Caki2 (cell line): ENCODE data around the gene MLLT11. TPM values are rescaled to one million over a fixed set of nuclear protein-coding genes. Genes with fewer than 3 reads are reported as not detected.

ENCODE experiments used
- DNase-seq: peaks from one replicate; pipeline ENCODE4 v3.0.0-alpha.2; 2015; ENCODE audit warnings: low read depth
- in situ Hi-C: cut with HindIII; loops from 2 replicates; pipeline ENCODE4 v1.10.0; 2016; ENCODE audit warnings: low sequenced_read_pairs, low pct_unique_long_range_greater_than_20kb, mixed read lengths
- total RNA-seq: library from RNA; depleted of rRNA; stranded (reverse); fragments of >200 nt; shearing (Covaris generic); gene quantifications from 2 replicates; pipeline ENCODE4 v1.2.3, GENCODE V29; 2014; ENCODE audit warnings: low replicate concordance; rRNA removed

Gene MLLT11, protein sequence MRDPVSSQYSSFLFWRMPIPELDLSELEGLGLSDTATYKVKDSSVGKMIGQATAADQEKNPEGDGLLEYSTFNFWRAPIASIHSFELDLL
- 19.9 and 28.8 TPM in 2 replicates for total RNA-seq

DNA sequence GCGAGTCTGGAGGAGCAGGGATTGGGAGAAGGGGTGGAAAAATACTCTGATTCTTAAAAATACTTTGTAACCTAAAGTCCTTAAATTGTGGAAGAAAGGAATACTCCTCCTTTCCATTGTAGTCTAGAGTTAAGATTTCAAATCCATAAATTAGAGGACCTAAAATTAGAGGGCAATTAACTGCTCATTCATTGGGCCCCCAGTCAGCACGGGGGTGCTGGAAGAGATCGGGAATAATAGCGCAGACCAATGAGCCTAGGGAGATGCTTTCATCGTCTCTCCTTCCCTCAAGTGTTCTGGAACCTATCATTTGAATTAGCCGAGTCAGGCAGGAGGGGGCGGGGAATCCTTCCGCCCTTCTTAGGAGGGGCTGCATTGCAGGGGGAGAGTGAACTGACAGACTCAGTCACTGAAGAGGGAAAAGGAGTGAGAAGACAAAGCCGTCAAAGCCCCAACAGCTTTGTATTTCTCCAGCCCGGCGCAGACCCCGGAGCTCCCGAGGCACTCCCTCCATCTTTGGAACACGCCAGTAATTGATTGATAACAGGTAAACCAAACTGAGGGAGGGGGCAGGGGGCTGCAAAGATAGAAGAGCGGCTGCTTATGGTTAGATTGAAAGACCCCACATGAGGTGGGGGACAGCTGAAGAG lies at the start of gene MLLT11:
Gene MLLT11 (plus strand): TSS at position 391 of the 650 bp plus-strand sequence. CDS start 6,828 bp downstream, outside the sequence.
- in situ Hi-C loops, result no loop called here
- DNase-seq, result peak; percentile 87

DNA sequence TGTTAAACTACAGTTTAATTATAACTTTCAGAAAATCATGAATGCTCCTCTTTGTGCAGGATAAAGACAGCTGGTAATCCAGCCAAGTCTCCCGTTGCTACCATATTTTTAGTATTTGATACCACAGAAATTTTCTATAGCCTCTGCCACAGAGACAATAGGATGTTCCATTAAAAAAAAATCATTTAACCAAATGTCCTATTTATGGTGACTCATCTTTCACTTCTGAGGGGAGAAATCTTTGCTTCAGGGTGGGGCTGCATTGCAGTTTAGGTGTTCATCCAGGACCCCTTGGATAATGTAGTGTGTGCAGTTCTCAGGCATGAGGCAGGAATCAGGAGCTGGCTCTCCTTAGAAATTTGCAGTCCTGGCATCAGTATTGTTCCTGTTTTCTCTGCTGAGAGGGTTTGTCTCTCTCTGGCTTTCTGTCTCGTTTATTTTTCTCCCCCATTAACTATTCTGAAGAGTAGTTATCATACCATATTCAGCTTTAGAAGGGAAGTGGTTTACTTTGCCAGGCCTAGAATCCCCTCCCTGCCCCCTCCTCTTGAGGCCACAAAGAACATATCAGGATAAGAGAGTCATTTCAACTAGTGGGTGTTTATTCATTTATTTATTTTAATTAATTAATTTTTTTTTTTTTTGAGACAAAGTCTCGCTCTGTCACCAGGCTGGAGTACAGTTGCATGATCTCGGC lies 48.9 kb upstream of the MLLT11 start:
- in situ Hi-C loops, result no loop called here
- DNase-seq, result no peak

DNA sequence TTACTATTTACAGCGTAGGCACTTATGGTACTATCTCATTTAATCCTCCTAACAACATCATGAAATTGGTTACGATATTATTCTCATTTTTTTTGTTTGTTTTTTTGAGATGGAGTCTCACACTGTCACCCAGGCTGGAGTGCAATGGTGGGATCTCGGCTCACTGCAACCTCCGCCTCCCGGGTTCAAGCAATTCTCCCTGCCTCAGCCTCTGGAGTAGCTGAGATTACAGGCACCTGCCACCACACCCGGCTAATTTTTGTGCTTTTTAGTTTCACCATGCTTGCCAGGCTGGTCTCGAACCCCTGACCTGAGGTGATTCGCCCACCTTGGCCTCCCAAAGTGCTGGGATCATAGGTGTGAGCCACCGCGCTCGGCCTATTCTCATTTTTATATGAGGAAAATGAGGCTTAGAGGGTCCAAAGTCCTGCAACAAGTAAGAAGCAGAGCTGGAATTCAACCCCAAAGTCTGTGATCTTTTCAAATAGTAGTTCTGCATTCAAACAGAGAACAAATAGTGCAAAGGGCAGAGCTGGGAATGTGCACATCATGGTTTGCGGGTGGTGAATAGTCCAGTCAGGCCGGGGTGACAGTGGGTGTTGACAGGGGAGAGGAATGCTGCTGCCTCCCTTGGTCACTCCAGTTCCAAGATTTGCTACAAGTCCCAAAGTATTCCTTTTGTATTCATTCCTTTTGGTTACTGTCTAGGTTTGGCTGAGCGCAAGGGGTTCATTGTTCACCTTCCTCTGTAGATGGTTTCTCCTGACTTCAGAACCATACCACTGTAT lies 47.3 kb upstream of the MLLT11 start:
- in situ Hi-C loops, result no loop called here
- peak; percentile 41 for DNase-seq

DNA sequence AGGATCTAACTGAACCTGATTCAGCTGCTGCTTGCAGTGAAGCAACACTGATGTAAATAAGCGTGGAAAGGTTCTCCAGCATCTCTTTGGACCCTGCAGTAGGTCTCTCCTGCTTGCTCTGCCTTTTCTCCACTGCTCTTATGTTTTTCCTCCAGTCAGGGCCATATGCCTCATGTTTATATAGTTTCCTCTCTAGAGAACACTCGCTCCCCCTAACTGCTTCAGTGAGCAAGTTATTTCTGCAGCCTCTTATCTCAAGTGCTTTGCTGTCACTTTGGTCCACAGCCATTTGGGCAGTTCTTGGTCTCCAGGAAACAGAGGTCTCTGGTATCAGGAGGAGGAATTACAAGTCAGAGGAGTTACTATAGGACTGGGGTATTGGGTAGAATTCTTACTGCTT lies 46.7 kb upstream of the MLLT11 start:
- DNase-seq, result peak; percentile 79
- in situ Hi-C loops, result no loop called here

DNA sequence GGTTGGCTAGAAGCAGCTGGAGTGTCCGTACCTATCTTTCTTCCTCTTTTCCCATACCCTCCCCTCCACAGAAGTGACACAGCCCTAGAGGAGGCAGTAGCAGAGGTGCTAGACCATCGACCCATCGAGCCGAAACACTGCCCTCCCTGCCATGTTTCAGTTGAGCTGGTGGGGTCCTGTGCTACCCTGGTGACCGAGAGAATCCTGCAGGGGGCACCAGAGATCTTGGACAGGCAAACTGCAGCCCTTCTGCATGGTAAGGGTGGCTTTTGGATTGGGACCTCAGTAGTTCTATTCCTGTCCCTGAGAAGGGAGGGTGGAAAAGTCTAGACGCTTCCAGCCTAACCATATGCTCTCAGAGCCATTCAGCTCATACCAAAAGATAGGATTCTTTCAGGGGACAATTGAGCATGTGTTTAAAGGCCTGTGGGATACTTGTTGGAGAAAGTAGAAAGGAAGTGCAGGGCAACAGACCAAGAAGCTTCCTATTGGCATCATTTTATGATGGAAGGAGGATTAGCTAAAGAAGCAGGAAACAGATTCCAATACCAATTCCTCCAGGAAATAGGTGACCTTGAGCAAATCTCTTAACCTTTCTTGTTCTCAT lies 35.6 kb upstream of the MLLT11 start:
- in situ Hi-C loops, result no loop called here
- peak; percentile 60 for DNase-seq

DNA sequence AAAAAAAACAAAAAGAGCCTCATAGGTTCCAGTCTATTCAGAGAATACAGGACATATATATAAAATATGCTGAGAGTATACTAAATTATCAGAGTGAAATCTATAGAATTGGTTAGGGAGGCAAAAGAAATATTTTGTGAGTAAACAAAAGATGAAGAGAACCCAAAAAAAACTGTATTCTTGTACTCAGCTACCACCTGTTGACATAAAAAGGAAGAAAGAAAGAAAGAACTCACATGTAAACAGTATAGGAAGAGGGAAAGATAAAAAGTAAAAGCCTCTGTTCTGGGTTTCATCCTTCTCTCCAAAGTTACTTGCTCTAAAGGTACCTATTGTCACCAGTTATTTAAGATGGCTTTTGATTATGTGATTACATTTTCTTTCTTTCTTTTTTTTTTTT lies 33.7 kb upstream of the MLLT11 start:
- no peak for DNase-seq
- in situ Hi-C loops, result no loop called here

DNA sequence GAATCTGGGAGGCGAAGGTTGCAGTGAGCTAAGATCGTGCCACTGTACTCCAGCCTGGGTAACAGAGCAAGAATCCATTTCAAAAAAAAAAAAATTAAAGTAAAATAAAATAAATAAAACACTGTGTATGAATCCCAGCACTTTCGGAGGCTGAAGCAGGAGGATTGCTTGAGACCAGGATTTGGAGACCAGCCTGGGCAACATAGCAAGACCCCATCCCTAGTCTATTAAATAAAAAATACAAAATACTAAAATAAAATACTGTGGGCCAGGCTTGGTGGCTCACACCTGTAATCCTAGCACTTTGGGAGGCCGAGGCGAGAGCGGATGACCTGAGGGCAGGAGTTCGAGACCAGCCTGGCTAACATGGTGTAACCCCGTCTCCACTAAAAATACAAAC lies 28.0 kb upstream of the MLLT11 start:
- no peak for DNase-seq
- in situ Hi-C loops, result no loop called here

DNA sequence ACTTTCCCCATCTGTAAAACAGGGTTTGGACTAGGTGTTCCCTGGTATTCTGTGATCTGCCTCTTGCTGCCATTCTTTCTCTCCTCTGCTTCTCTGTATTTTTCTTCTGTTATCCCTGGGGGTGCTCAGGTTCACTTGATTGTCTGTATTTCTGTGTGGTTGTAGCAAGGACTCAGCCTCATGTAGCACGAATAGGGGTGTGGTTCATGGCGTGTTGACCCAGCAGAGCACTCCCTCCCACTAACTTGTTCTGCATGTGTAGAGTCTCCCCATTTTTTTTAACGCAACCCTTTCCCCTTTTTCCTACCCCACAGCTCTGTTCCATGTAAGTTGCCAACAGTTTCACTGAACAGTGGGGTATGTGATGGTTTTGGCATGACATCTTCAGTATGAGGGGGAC lies 25.0 kb upstream of the MLLT11 start:
- in situ Hi-C loops, result no loop called here
- DNase-seq, result no peak

DNA sequence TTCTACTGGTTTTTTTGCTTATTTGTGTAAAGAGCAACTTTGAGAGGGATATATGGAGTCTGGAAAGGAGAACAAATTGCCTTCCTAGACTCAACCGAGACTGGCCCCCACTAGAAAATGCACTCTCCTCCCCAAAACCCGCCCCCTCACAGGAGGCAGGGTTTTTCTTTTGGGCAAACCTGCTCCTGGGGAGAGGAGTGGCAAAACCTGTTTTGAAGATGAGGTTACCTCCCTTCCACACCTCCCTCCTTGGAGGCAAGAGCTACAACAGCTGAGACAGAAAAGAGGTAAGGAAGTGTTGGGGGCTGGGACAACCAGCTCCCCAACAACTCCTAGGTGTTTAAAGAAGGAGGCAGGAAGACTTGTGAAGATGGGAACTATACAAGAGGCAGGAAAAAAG lies 23.8 kb upstream of the MLLT11 start, which contains the start of gene BNIPL:
Gene BNIPL (plus strand): TSS at position 231 of the 400 bp plus-strand sequence. CDS start 140 bp downstream, at position 371.
- no peak for DNase-seq
- in situ Hi-C loops, result no loop called here

DNA sequence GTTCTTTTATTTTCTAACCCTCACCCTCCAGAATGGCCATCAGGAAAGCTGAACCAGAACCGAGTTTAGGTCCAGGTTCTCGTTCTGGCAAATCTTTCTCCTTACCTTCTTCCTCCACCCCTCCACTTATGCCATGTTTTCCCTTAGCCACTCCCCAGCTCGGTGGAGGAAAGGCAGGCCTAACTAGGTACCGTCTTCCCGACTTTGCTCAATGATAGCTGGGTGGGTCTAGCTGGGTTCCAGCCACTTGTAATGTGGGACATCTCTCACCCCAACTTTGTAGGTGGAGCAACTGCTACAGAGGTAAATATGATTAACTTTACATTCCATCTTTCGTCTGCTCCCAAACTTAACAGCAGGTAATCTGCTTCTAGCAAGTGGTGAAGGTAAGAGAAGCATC lies 23.2 kb upstream of the MLLT11 start:
- DNase-seq, result no peak
- in situ Hi-C loops, result no loop called here

DNA sequence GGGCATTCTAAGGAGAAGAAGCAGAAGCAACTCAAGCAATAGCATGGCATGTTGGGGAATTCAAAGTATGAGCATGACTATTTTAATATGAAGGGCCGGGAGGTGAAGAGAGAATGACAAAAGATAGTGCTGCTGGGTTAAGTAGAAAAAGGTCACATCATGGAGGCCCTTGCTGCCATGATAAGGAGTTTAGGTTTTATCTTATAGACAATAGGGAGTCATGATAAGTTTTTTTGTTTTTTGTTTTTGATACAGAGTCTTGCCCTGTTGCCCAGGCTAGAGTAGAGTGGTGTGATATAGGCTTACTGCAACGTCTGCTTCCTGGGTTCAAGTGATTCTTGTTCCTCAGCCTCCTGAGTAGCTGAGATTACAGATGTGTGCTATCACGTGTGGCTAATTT lies 20.7 kb upstream of the MLLT11 start:
- in situ Hi-C loops, result no loop called here
- DNase-seq, result no peak

DNA sequence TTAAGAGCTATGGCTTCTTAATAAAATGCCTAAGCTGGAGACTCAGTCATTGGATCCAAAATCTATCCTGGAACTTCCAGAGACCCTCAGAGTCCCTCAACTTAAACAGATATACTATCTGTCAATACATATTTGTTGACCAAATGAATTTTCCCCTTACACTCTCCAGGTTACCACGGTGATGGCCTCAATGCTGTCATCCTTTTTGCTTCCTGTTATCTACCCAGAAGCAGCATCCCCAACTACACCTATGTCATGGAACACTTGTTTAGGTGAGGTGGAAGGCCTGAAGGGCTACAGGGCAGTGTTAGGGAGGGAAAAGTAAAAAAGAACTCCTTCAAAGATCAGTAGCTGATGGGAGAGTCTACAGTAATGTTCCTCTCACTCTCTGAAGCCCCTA lies 17.0 kb upstream of the MLLT11 start:
- in situ Hi-C loops, result no loop called here
- DNase-seq, result no peak

DNA sequence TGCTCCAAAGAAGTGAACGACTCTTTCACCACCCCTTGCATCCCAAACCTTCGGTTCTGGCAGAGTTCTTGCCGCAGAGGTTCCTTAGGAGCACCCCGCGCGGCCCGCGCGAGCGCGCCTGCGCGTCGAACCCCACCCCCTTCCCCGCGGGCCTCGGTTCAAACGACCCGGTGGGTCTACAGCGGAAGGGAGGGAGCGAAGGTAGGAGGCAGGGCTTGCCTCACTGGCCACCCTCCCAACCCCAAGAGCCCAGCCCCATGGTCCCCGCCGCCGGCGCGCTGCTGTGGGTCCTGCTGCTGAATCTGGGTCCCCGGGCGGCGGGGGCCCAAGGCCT lies 12.6 kb upstream of the MLLT11 start, which contains the start of gene C1orf56:
Gene C1orf56 (plus strand): TSS at position 161 of the 334 bp plus-strand sequence. CDS start 97 bp downstream, at position 258.
- in situ Hi-C loops, result no loop called here
- DNase-seq, result peak; percentile 76

DNA sequence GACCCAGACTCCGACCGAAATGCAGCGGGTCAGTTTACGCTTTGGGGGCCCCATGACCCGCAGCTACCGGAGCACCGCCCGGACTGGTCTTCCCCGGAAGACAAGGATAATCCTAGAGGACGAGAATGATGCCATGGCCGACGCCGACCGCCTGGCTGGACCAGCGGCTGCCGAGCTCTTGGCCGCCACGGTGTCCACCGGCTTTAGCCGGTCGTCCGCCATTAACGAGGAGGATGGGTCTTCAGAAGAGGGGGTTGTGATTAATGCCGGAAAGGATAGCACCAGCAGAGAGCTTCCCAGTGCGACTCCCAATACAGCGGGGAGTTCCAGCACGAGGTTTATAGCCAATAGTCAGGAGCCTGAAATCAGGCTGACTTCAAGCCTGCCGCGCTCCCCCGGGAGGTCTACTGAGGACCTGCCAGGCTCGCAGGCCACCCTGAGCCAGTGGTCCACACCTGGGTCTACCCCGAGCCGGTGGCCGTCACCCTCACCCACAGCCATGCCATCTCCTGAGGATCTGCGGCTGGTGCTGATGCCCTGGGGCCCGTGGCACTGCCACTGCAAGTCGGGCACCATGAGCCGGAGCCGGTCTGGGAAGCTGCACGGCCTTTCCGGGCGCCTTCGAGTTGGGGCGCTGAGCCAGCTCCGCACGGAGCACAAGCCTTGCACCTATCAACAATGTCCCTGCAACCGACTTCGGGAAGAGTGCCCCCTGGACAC lies 12.1 kb upstream of the MLLT11 start:
- peak; percentile 62 for DNase-seq
- in situ Hi-C loops, result no loop called here

DNA sequence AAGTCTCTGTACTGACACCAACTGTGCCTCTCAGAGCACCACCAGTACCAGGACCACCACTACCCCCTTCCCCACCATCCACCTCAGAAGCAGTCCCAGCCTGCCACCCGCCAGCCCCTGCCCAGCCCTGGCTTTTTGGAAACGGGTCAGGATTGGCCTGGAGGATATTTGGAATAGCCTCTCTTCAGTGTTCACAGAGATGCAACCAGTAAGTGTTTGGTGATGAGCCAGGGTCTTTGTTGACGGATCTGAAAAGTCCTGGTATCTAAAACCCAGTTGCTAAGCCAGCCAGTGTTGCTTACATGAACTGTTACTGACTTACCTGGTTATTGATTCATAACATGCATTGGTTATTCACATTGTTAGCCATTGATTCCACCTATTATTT lies 11.6 kb upstream of the MLLT11 start:
- DNase-seq, result no peak
- in situ Hi-C loops, result no loop called here

DNA sequence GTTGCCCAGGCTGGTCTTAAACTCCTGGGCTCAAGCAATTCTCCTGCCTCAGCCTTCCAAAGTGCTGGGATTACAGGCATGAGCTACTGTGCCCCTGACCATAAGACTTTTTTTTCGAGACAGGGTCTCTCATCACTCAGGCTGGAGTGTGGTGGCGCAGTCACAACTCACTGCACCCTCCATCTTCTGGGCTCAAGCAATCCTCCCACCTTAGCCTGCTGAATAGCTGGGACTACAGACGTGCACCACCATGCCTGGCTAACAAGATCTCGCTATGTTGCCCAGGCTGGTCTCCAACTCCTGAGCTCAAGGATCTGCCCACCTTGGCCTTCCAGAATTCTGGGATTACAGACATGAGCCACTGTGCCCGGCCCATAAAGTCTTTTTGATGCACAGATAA lies 10.7 kb upstream of the MLLT11 start:
- no peak for DNase-seq
- in situ Hi-C loops, result no loop called here

DNA sequence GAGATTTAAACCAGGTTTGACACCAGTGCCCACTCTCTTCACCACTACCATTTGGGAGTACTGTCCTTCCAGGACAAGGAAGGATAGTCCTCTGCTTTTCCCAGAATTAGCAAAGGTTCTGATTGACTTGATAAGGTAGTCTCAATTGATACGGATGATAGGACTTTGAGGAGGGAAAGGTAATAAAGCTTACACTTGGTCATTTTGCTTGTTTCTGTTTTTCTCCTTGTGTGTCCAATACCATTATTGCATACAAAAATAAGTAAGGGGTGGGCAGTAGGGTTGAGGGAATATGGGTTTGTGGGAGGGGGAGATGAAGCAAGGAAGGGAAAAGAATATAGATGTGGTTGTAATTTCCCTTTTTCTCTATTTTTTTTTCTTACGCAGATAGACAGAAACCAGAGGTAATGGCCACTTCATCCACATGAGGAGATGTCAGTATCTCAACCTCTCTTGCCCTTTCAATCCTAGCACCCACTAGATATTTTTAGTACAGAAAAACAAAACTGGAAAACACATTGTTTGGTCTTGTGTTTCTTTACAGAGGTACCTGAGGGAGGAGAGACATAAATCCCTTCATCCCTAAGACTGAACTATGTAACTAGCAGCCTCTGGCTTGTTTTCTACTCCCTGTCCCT lies 10.0 kb upstream of the MLLT11 start:
- DNase-seq, result no peak
- in situ Hi-C loops, result no loop called here
